Endothelial cell (in vitro differentiated cells): ENCODE results near the gene BPTF. TPM values are rescaled to one million over a fixed set of nuclear protein-coding genes. Genes with fewer than 3 reads are reported as not detected.
"Not testable (repeated sequence)": the region's sequence is repeated elsewhere in the genome, so short reads cannot be mapped to it uniquely, and the experiment has no call there.

ENCODE experiments used
- DNase-seq: peaks from one replicate; pipeline ENCODE4 v3.0.0; 2021; ENCODE audit warnings: low spot score
- H3K27ac Mint-ChIP-seq: one replicate; pipeline ENCODE4 v1.8.0; 2021; ENCODE audit warnings: mixed read lengths, inconsistent platforms; ENCODE audit not compliant: unreplicated experiment
- H3K27me3 Mint-ChIP-seq: one replicate; pipeline ENCODE4 v1.8.0; 2021; ENCODE audit warnings: mild to moderate bottlenecking, moderate library complexity, mixed read lengths, inconsistent platforms; ENCODE audit not compliant: unreplicated experiment
- H3K36me3 Mint-ChIP-seq: one replicate; pipeline ENCODE4 v1.8.0; 2021; ENCODE audit warnings: mild to moderate bottlenecking, low read depth, mixed read lengths, inconsistent platforms; ENCODE audit not compliant: unreplicated experiment
- H3K4me1 Mint-ChIP-seq: one replicate; pipeline ENCODE4 v1.8.0; 2021; ENCODE audit warnings: mild to moderate bottlenecking, mixed read lengths, inconsistent platforms; ENCODE audit not compliant: unreplicated experiment
- H3K4me3 Mint-ChIP-seq: one replicate; pipeline ENCODE4 v1.8.0; 2021; ENCODE audit warnings: mild to moderate bottlenecking, mixed read lengths, inconsistent platforms; ENCODE audit not compliant: unreplicated experiment
- H3K9me3 Mint-ChIP-seq: one replicate; pipeline ENCODE4 v1.8.0; 2021; ENCODE audit warnings: mixed read lengths, inconsistent platforms; ENCODE audit not compliant: unreplicated experiment
- CTCF ChIP-seq: fragments of 200-600 bp; sonication (generic); IDR thresholded peaks from one replicate; pipeline ENCODE4 v1.5.0; 2021; ENCODE audit warnings: antibody characterized with exemption; ENCODE audit not compliant: unreplicated experiment
- total RNA-seq: library from RNA; stranded (reverse); fragmentation: NEBNext Ultra II Directional; extraction: Animal tissue kit (Norgen Biotek cat#: 25700); gene quantifications from one replicate; pipeline ENCODE4 v1.2.1, GENCODE V29; 2021; ENCODE audit not compliant: unreplicated experiment

BPTF gene
- total RNA-seq, 1 donor from 2014 or later = 115 TPM

DNA sequence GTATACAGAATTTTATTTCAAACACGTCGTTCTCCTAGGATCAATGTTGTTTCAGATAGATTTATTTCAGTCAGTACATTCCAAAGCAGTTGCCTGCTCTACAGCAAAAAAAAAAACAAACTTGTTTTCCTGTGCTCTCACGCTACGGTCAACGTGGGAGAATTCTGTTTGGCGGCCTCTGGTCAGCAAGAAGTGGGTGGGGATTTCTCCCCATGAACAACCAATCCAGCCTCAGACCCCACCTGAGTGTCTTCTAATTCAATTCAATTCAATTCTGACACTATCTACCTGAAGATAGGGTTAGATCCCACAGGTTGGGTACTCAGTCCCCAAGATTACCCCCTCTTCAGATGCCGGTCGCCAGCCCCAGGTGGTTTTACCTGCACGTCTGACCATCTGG is 148.9 kb downstream of the BPTF start:
- Mint-ChIP-seq H3K36me3 (peaks cover 4% of the 10 kb centered on the region), H3K27me3 (no peaks in the 10 kb centered on the region), H3K9me3 (no peaks in the 10 kb centered on the region), H3K4me3 (no peak overlapping the region), H3K4me1 (peaks cover 11% of the 10 kb centered on the region), H3K27ac (peak overlapping the region; percentile 81)
- no peak for DNase-seq
- TF ChIP-seq CTCF = no peak

DNA sequence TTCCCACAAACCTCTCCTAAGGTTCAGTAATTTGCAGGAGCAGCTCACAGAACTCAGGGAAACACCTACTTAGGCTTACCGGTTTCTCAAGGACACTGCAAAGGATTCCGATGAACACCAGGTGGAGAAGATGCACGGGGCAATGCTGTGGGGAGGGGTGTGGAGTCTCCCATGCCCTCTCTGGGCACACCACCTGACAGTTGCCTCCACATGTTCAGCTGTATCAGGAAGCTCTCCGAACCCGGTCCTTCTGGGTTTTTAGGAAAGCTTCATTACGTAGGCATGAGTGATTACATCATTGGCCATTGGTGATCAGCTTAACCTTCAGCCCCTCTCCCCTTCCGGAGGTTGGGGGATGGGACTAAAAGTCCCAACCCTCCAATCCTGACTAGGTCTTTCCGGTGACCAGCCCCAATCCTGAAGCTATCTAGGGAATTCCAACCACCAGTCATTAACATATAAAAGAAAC is 149.3 kb downstream of the BPTF start:
- H3K36me3 Mint-ChIP-seq = peaks cover 4% of the 10 kb centered on the region
- no peak for TF ChIP-seq CTCF
- H3K4me1 Mint-ChIP-seq = peaks cover 11% of the 10 kb centered on the region
- no peak overlapping the region for H3K4me3 Mint-ChIP-seq
- H3K27ac Mint-ChIP-seq = peak overlapping the region; percentile 81
- no peaks in the 10 kb centered on the region for H3K27me3 Mint-ChIP-seq
- H3K9me3 Mint-ChIP-seq = no peaks in the 10 kb centered on the region
- DNase-seq = no peak

DNA sequence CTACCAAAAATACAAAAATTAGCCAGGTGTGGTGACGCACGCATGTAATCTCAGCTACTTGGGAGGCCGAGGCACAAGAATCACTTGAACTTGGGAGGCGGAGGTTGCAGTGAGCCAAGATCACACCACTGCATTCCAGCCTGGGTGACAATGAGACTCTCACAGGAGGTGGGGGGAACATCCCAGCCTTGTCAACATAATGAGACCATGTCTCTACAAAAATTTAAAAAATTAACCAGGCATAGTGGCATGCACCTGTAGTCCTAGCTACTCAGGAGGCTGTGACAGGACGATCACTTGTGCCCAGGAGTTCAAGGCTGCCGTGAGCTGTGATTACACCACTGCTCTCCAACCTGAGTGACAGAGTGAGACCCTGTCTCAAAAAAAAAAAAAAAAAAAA is 151.0 kb downstream of the BPTF start:
- H3K4me3 Mint-ChIP-seq, H3K27me3 Mint-ChIP-seq, H3K36me3 Mint-ChIP-seq, H3K9me3 Mint-ChIP-seq, DNase-seq, H3K27ac Mint-ChIP-seq: not testable (repeated sequence)
- H3K4me1 Mint-ChIP-seq = peaks cover 11% of the 10 kb centered on the region

- peaks cover 4% of the 10 kb centered on the region for H3K36me3 Mint-ChIP-seq
- no peaks in the 10 kb centered on the region for H3K27me3 Mint-ChIP-seq
- H3K4me3 Mint-ChIP-seq = no peak overlapping the region
- DNase-seq = no peak
- H3K9me3 Mint-ChIP-seq = no peaks in the 10 kb centered on the region
- no peak for TF ChIP-seq CTCF
- no peaks in the 10 kb centered on the region for H3K4me1 Mint-ChIP-seq
- no peak overlapping the region for H3K27ac Mint-ChIP-seq
Measured at GRCh38 chr17:67980456-67980855, 155.2 kb downstream of the BPTF start.

GRCh38 chr17:67980883-67981282 is 155.6 kb downstream of the BPTF start:
- H3K4me1 Mint-ChIP-seq, DNase-seq, H3K4me3 Mint-ChIP-seq, H3K36me3 Mint-ChIP-seq, H3K9me3 Mint-ChIP-seq, H3K27ac Mint-ChIP-seq, H3K27me3 Mint-ChIP-seq: not testable (repeated sequence)

DNA sequence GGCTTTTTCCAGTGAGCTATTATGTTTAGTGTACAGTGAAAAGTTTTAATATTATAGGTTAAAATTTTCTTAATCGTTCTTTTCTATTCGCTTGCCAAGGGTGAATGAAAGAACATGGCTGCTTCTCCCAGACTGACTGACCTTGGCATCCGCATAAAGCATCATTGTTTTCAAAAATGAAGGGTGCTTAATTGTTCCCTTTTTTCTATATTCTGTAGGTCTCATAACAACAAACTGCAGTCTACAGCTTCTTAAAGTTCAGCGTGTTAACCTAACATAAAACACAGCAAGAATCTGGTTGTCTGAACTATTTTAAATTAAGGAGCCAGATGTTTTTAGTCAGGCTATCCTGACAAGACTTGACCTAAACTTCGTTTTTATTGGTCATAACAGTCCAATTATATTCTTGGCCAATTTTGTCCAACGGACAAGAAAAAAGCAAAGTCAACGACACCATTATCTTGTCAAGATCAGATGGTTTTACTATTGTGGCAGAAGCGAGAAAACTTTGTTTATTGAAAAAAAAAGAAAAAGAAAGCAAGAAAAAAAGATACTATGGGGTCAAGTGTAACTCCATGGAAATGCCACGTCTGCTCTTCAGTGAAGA is 156.8 kb downstream of the BPTF start:
- no peak for TF ChIP-seq CTCF
- Mint-ChIP-seq H3K4me3 (no peak overlapping the region), H3K27ac (no peak overlapping the region), H3K9me3 (no peaks in the 10 kb centered on the region), H3K27me3 (no peaks in the 10 kb centered on the region), H3K4me1 (no peaks in the 10 kb centered on the region), H3K36me3 (no peaks in the 10 kb centered on the region)
- no peak for DNase-seq
